Adipocyte (in vitro differentiated cells): Measurements from ENCODE around the gene IL1RAPL2.
A peak's percentile ranks its signal among the peaks of the same experiment; 100 is the strongest.
"Not testable (repeated sequence)": the region's sequence is repeated elsewhere in the genome, so short reads cannot be mapped to it uniquely, and the experiment has no call there.

Experiments
- DNase-seq: peaks from one replicate; pipeline ENCODE4 v3.0.0-alpha.2; 2015; ENCODE audit warnings: low read depth
- H3K27me3 ChIP-seq: replicated peaks from 2 replicates; pipeline ENCODE4 v1.7.0; 2013; ENCODE audit warnings: mild to moderate bottlenecking, low read length, moderate library complexity; ENCODE audit not compliant: control insufficient read depth, insufficient read depth
- H3K36me3 ChIP-seq: 2 replicates; pipeline ENCODE4 v1.7.0; 2013; ENCODE audit warnings: low read length, mild to moderate bottlenecking, moderate library complexity; ENCODE audit not compliant: control insufficient read depth, insufficient read depth, severe bottlenecking
- H3K4me1 ChIP-seq: 2 replicates; pipeline ENCODE4 v1.7.0; 2013; ENCODE audit warnings: mild to moderate bottlenecking, low read length, moderate library complexity; ENCODE audit not compliant: control insufficient read depth, insufficient read depth
- H3K4me3 ChIP-seq: 2 replicates; pipeline ENCODE4 v1.7.0; 2013; ENCODE audit warnings: mild to moderate bottlenecking, low read length, moderate library complexity
- H3K9ac ChIP-seq: 2 replicates; pipeline ENCODE4 v1.7.0; 2013; ENCODE audit warnings: mild to moderate bottlenecking, low read length, moderate library complexity
- H3K9me3 ChIP-seq: 2 replicates; pipeline ENCODE4 v1.7.0; 2013; ENCODE audit warnings: mild to moderate bottlenecking, low read length, moderate library complexity; ENCODE audit not compliant: control insufficient read depth

The IL1RAPL2 gene

GRCh38 chrX:105018865-105019264 lies 452.9 kb downstream of the IL1RAPL2 start:
- no peak overlapping the region for H3K9ac ChIP-seq
- peaks cover 3% of the 10 kb centered on the region for H3K4me1 ChIP-seq
- H3K36me3 ChIP-seq, result no peaks in the 10 kb centered on the region
- peaks cover 5% of the 10 kb centered on the region for H3K27me3 ChIP-seq
- H3K4me3 ChIP-seq, result no peak overlapping the region
- DNase-seq, result peak; percentile 29
- no peaks in the 10 kb centered on the region for H3K9me3 ChIP-seq

GRCh38 chrX:105028962-105029361 lies 463.0 kb downstream of the IL1RAPL2 start:
- H3K4me1 ChIP-seq, H3K36me3 ChIP-seq, DNase-seq, H3K9me3 ChIP-seq, H3K9ac ChIP-seq, H3K4me3 ChIP-seq, H3K27me3 ChIP-seq: not testable (repeated sequence)

- Histone ChIP-seq H3K27me3 (peaks cover 3% of the 10 kb centered on the region), H3K9ac (no peak overlapping the region), H3K4me1 (no peaks in the 10 kb centered on the region), H3K9me3 (peaks cover 7% of the 10 kb centered on the region), H3K36me3 (no peaks in the 10 kb centered on the region), H3K4me3 (no peak overlapping the region)
- no peak for DNase-seq
These were observed 472.8 kb downstream of the IL1RAPL2 start for GRCh38 chrX:105038672-105039328.

GRCh38 chrX:105050921-105051320 lies 484.9 kb downstream of the IL1RAPL2 start:
- H3K9me3 ChIP-seq, result peaks cover 9% of the 10 kb centered on the region
- H3K4me3 ChIP-seq, result no peak overlapping the region
- no peak for DNase-seq
- no peak overlapping the region for H3K9ac ChIP-seq
- H3K4me1 ChIP-seq, result no peaks in the 10 kb centered on the region
- no peaks in the 10 kb centered on the region for H3K36me3 ChIP-seq
- H3K27me3 ChIP-seq, result peaks cover 21% of the 10 kb centered on the region

GRCh38 chrX:105051364-105051763 lies 485.4 kb downstream of the IL1RAPL2 start:
- DNase-seq, result no peak
- H3K27me3 ChIP-seq, result peaks cover 18% of the 10 kb centered on the region
- H3K4me1 ChIP-seq, result no peaks in the 10 kb centered on the region
- H3K9ac ChIP-seq, result no peak overlapping the region
- H3K36me3 ChIP-seq, result no peaks in the 10 kb centered on the region
- peaks cover 9% of the 10 kb centered on the region for H3K9me3 ChIP-seq
- no peak overlapping the region for H3K4me3 ChIP-seq

- Histone ChIP-seq H3K9ac (no peak overlapping the region), H3K4me3 (no peak overlapping the region), H3K27me3 (peaks cover 14% of the 10 kb centered on the region), H3K4me1 (no peaks in the 10 kb centered on the region), H3K9me3 (peaks cover 9% of the 10 kb centered on the region), H3K36me3 (no peaks in the 10 kb centered on the region)
- DNase-seq, result no peak
These were observed 486.9 kb downstream of the IL1RAPL2 start for GRCh38 chrX:105052926-105053325.

- no peak for DNase-seq
- H3K4me3 ChIP-seq, result no peak overlapping the region
These were observed 497.7 kb downstream of the IL1RAPL2 start for GRCh38 chrX:105063743-105064142.

GRCh38 chrX:105098201-105098600 lies 532.2 kb downstream of the IL1RAPL2 start:
- no peaks in the 10 kb centered on the region for H3K36me3 ChIP-seq
- H3K4me3 ChIP-seq, result no peak overlapping the region
- peak; percentile 56 for DNase-seq
- peaks cover 13% of the 10 kb centered on the region for H3K27me3 ChIP-seq
- H3K9ac ChIP-seq, result no peak overlapping the region
- peaks cover 4% of the 10 kb centered on the region for H3K4me1 ChIP-seq
- H3K9me3 ChIP-seq, result no peaks in the 10 kb centered on the region

More at GRCh38 chrX:105063743-105064142, 497.7 kb downstream of the IL1RAPL2 start:
- H3K4me1 ChIP-seq, result no peaks in the 10 kb centered on the region
- peaks cover 3% of the 10 kb centered on the region for H3K9me3 ChIP-seq
- peaks cover 25% of the 10 kb centered on the region for H3K27me3 ChIP-seq
- H3K9ac ChIP-seq, result no peak overlapping the region
- H3K36me3 ChIP-seq, result no peaks in the 10 kb centered on the region

- Histone ChIP-seq H3K36me3 (no peaks in the 10 kb centered on the region), H3K4me1 (peaks cover 4% of the 10 kb centered on the region), H3K9me3 (no peaks in the 10 kb centered on the region), H3K4me3 (no peak overlapping the region), H3K9ac (no peak overlapping the region), H3K27me3 (peaks cover 9% of the 10 kb centered on the region)
- DNase-seq, result no peak
These were observed 532.8 kb downstream of the IL1RAPL2 start for GRCh38 chrX:105098812-105099211.

- Histone ChIP-seq H3K4me1 (peaks cover 4% of the 10 kb centered on the region), H3K9ac (no peak overlapping the region), H3K9me3 (no peaks in the 10 kb centered on the region), H3K4me3 (no peak overlapping the region), H3K36me3 (no peaks in the 10 kb centered on the region), H3K27me3 (peaks cover 4% of the 10 kb centered on the region)
- no peak for DNase-seq
These were observed 535.4 kb downstream of the IL1RAPL2 start for GRCh38 chrX:105101378-105101777.

GRCh38 chrX:105109936-105110335 lies 543.9 kb downstream of the IL1RAPL2 start:
- Histone ChIP-seq H3K36me3 (no peaks in the 10 kb centered on the region), H3K9me3 (no peaks in the 10 kb centered on the region), H3K9ac (no peak overlapping the region), H3K27me3 (peaks cover 14% of the 10 kb centered on the region), H3K4me3 (no peak overlapping the region), H3K4me1 (no peaks in the 10 kb centered on the region)
- DNase-seq, result no peak
